ENCODE data around the gene PDZD4.
"Not testable (repeated sequence)": the region's sequence is repeated elsewhere in the genome, so short reads cannot be mapped to it uniquely, and the experiment has no call there.

PDZD4 gene

DNA sequence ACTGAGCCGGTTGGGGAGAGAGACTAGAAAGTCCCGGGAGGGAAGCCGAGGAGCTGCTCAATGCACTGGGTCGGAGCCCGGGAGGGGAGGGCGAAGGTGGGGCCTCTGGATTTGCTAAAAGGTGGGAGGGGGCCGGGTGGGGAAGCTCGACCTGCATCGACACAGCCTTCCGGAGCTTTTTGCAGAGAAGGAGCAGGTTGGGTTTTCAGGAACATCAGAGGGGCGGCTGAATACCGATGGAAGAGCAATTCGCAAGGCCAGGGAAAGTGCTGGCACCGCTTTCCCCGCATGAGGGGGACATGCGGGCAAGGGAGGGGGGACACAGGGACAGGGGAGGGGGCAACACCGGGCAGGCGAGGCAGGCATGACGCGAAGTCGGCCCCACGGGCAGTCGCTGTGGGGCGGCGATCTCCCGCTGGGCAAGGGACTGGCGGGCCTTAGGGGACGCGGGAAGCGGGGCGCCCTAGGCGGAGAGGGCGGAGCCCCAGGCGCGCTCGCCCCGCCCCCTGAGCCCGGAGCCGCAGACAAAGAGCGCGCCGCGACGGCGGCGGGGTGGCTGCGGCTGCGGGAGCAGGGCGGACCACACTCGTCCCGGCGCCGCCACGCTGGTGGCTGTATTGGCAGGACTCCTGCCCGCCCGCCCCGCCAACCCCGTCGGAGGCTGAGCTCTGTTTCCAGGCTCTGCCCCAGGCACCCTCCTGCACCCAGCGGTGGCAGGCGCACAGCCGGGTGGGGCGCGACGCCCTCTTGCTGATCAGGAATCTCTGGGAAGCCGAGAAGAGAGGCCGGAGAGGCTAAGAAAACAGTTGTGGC lies 11.6 kb downstream of the PDZD4 start:
- H3K27ac ChIP-seq, result peak overlapping the region; percentile 85
- peak; percentile 79 for DNase-seq
- H3K4me3 ChIP-seq (ENCODE audit: low read depth, low read length), result peak overlapping the region; percentile 53
- H3K36me3 ChIP-seq, result no peaks in the 10 kb centered on the region
- H3K27me3 ChIP-seq (ENCODE audit: insufficient read depth, low read depth, severe bottlenecking), result peaks cover 12% of the 10 kb centered on the region
- 0 out of 2 replicates have a peak, but pooled peaks have one; percentile 1 for TF ChIP-seq CTCF (IDR thresholded peaks at IDR 0.05; ENCODE audit: low read depth, low read length)
- no peaks in the 10 kb centered on the region for H3K9me3 ChIP-seq (ENCODE audit: severe bottlenecking)

DNA sequence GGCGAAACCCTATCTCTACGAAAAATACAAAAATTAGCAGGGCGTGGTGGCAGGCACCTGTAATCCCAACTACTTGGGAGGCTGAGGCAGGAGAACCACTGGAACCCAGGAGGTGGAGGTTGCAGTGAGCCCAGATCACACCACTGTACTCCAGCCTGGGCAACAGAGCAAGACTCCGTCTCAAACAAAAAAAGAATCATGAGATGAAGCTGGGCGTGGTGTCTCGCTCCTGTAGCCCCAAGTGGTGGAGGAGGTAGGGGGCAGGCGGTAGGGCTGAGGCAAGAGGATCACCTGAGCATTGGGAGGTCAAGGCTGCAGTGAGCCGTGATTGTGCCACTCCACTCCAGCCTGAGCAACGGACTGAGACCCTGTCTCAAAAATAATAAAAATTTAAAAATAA lies 12.3 kb downstream of the PDZD4 start:
- not testable (repeated sequence) for H3K4me3 ChIP-seq (ENCODE audit: low read depth, low read length); H3K36me3 ChIP-seq; DNase-seq; H3K27ac ChIP-seq; H3K9me3 ChIP-seq (ENCODE audit: severe bottlenecking)
- H3K27me3 ChIP-seq (ENCODE audit: insufficient read depth, low read depth, severe bottlenecking), result peaks cover 12% of the 10 kb centered on the region

GRCh38 chrX:153816831-153817690 lies 13.3 kb downstream of the PDZD4 start:
- H3K4me3 ChIP-seq (ENCODE audit: low read depth, low read length), result no peak overlapping the region
- peaks cover 12% of the 10 kb centered on the region for H3K27me3 ChIP-seq (ENCODE audit: insufficient read depth, low read depth, severe bottlenecking)
- no peaks in the 10 kb centered on the region for H3K36me3 ChIP-seq
- H3K9me3 ChIP-seq (ENCODE audit: severe bottlenecking), result no peaks in the 10 kb centered on the region
- no peak for DNase-seq
- H3K27ac ChIP-seq, result no peak overlapping the region
- no peak for TF ChIP-seq CTCF (IDR thresholded peaks at IDR 0.05; ENCODE audit: low read depth, low read length)

DNA sequence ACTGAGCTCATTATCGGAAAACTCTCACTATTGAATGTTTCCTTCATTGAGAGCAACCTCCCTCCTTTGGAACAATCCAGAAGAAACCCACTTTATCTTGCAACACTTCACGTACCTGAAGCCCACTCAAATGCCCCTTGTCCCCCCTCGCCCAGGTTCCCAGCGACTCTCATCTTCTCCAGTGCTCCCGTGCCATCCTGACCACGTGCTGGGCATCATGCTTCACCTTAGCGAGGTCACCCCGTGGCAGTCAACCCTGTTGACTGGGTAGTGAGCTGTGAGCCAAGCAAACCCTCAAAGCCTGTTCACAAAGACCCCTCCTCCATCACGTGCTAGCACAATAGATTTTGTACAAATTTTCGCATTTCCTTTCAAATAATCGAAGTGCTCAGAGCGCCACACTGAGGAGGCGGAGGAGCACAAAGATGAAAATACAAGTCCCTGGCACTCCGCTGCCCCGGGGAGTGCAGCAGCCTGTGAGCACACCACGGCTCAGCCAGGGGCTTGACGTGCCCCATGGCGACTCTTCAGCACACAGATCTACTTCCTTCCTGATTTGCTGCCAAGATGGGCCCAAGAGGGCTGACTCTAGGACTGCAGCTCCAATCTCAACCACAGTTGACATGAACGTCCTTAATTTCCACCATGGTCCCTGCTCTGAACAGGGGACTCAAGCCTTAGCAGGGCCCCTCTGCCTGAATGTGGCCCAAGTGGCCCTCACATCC lies 15.6 kb downstream of the PDZD4 start:
- no peak for TF ChIP-seq CTCF (IDR thresholded peaks at IDR 0.05; ENCODE audit: low read depth, low read length)
- Histone ChIP-seq H3K9me3 (ENCODE audit: severe bottlenecking) (no peaks in the 10 kb centered on the region), H3K27ac (no peak overlapping the region), H3K36me3 (no peaks in the 10 kb centered on the region), H3K27me3 (ENCODE audit: insufficient read depth, low read depth, severe bottlenecking) (peaks cover 22% of the 10 kb centered on the region), H3K4me3 (ENCODE audit: low read depth, low read length) (no peak overlapping the region)
- no peak for DNase-seq

- DNase-seq, result no peak
- no peak for TF ChIP-seq CTCF (IDR thresholded peaks at IDR 0.05; ENCODE audit: low read depth, low read length)
- Histone ChIP-seq H3K27ac (no peak overlapping the region), H3K27me3 (ENCODE audit: insufficient read depth, low read depth, severe bottlenecking) (peaks cover 16% of the 10 kb centered on the region), H3K36me3 (no peaks in the 10 kb centered on the region), H3K4me3 (ENCODE audit: low read depth, low read length) (no peak overlapping the region), H3K9me3 (ENCODE audit: severe bottlenecking) (no peaks in the 10 kb centered on the region)
Observed at GRCh38 chrX:153813161-153813560, 17.2 kb downstream of the PDZD4 start.

DNA sequence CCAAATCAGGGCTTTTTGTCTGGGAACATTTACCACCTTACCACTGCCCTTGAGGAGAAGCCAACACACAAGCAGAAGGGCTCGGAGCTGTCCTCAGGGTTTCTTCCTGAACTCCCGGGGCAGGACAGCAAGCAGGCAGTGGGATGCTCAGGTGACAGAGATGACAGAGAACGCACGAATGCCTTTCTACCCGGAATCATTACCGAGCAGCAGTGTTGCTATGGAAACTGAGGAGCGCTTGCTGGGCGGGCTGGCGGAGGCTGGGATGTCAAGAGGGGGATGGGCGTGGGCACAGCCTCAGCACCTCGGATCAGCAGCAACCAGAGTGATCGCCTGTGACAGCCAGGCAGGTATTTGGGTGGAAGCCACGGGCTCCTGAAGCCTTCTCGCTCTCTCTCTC lies 18.1 kb downstream of the PDZD4 start:
- H3K27me3 ChIP-seq (ENCODE audit: insufficient read depth, low read depth, severe bottlenecking), result peaks cover 12% of the 10 kb centered on the region
- H3K36me3 ChIP-seq, result no peaks in the 10 kb centered on the region
- no peak overlapping the region for H3K27ac ChIP-seq
- TF ChIP-seq CTCF (IDR thresholded peaks at IDR 0.05; ENCODE audit: low read depth, low read length), result no peak
- no peaks in the 10 kb centered on the region for H3K9me3 ChIP-seq (ENCODE audit: severe bottlenecking)
- DNase-seq, result no peak
- H3K4me3 ChIP-seq (ENCODE audit: low read depth, low read length), result no peak overlapping the region
